ENCODE data around the gene EPHB6. TPM values are rescaled to one million over a fixed set of nuclear protein-coding genes. Genes with fewer than 3 reads are reported as not detected.

The EPHB6 gene
- total RNA-seq = 1 to 10 TPM in 1 of 2 donors, under 1 TPM in 1; 0.64 to 1.8 TPM

- Mint-ChIP-seq H3K9me3 (no peaks in the 10 kb centered on the region), H3K4me1 (ENCODE audit: low read depth in 2 of 2) (peaks cover 5 to 9% of the 10 kb centered on the region in 2 donors), H3K27me3 (peaks cover 7 to 9% of the 10 kb centered on the region in 2 donors), H3K4me3 (peak within 1 kb of the TSS; percentile 94), H3K36me3 (no peaks in the 10 kb centered on the region), H3K27ac (peak within 1 kb of the TSS; percentile 19 to 75)
- ATAC-seq (peak; percentile 84 to 92), DNase-seq (ENCODE audit: low spot score) (peak; percentile 81)
These were observed at the start of gene EPHB6 for GRCh38 chr7:142854372-142855113. Gene EPHB6, plus strand, starts transcription at chr7:142855076. Its CDS starts 8,152 bp downstream, at chr7:142863228.

DNA sequence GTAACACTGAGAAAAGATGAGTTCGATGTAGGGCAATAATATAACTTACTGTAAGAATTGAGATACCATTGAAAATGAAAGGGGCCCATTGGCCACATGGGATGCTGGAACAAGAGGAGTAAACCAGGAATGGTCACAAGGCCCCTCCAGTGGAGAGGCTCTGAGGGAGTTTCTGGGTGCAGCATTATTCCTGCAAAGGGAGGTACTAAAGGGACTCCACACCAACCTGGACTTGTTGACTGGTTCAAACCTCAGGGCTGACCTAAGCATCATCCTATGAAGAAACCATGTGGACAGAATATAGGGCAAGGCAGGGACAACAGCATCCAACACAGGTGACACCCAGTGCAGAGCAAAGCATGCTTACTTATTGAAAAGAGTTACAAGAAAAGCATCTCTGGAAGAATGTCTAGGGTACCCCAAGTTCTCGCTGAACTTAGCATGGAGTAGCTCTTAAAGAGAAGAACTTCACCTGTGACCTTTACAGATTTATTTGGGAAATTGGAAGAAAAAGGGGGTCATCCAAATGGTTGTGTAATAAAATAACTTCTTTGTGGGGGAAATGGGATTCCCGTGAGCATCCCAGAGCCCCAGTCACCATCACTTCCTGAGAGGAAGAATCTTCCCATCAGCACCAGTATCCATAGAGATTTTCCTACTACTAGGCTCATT lies 49.4 kb upstream of the EPHB6 start:
- H3K9me3 Mint-ChIP-seq = peaks cover 10% of the 10 kb centered on the region
- peak overlapping the region; percentile 84 for H3K4me3 Mint-ChIP-seq
- peaks cover 88 to 98% of the 10 kb centered on the region in 2 donors for H3K4me1 Mint-ChIP-seq (ENCODE audit: low read depth in 2 of 2)
- no peak for DNase-seq (ENCODE audit: low spot score)
- H3K36me3 Mint-ChIP-seq = peaks cover 38% of the 10 kb centered on the region
- ATAC-seq = no peak
- no peaks in the 10 kb centered on the region for H3K27me3 Mint-ChIP-seq
- peak overlapping the region; percentile 94 to 97 for H3K27ac Mint-ChIP-seq

GRCh38 chr7:142806022-142806356 lies 48.9 kb upstream of the EPHB6 start:
- Mint-ChIP-seq H3K4me3 (peak overlapping the region; percentile 86), H3K4me1 (ENCODE audit: low read depth in 2 of 2) (peaks cover 87 to 98% of the 10 kb centered on the region in 2 donors), H3K36me3 (peaks cover 35% of the 10 kb centered on the region), H3K27me3 (no peaks in the 10 kb centered on the region), H3K27ac (peak overlapping the region; percentile 94 to 97), H3K9me3 (peaks cover 10% of the 10 kb centered on the region)
- DNase-seq (ENCODE audit: low spot score) (no peak), ATAC-seq (no peak)

DNA sequence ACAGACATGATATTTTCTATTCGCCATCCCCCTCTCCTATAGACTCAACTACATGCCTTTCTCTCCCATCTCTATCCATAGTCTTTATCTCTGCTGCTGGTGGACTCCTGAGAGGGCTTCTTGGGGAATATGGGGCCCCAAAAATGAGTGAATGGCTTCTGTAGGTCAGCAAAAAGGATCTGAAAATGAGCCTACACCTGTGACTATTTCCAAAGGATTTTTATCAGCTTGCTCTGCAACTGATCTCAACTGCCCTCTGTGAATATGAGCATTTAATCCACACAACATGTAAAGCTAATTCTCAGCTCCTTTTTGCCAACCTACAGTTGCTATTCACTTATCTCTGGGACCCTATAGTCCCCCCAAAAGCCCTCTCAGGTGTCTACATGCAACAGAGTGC lies 47.9 kb upstream of the EPHB6 start:
- DNase-seq (ENCODE audit: low spot score) (no peak), ATAC-seq (no peak)
- Mint-ChIP-seq H3K4me1 (ENCODE audit: low read depth in 2 of 2) (peaks cover 86 to 95% of the 10 kb centered on the region in 2 donors), H3K9me3 (peaks cover 10% of the 10 kb centered on the region), H3K36me3 (peaks cover 30% of the 10 kb centered on the region), H3K4me3 (peak overlapping the region; percentile 86), H3K27me3 (no peaks in the 10 kb centered on the region), H3K27ac (peak overlapping the region; percentile 94 to 97)

DNA sequence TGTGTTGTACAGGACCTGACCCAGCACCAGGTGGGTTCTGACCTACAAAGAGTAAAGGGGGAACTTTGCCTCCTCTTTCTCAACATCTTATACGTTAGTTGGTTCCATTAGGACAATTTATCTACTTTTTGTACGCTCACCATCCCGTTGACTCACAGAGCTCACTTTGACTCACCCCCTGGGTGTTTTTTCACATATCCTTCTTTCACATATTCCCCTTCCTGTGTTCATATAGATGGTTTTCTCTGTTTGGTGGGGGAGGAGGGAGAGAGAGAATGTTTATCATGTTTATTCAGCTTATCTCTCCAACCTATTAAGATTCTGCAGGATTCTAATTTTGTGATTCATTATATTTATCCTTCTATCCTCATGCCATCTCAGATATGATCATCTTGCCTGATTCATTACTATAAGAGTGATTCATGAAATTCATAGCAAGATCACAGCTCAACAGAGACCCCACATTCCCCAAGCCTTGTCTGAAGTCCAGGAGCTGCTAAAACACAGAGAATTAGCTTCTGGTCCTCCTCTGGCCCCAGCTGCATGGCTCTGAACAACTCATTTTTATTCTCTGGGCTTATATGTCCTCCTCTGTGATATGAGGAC lies 46.9 kb upstream of the EPHB6 start:
- Mint-ChIP-seq H3K4me1 (ENCODE audit: low read depth in 2 of 2) (peaks cover 77 to 84% of the 10 kb centered on the region in 2 donors), H3K27ac (peak overlapping the region; percentile 94 to 97), H3K9me3 (peaks cover 7% of the 10 kb centered on the region), H3K36me3 (peaks cover 20% of the 10 kb centered on the region), H3K4me3 (peak overlapping the region; percentile 86), H3K27me3 (no peaks in the 10 kb centered on the region)
- DNase-seq (ENCODE audit: low spot score) (peak; percentile 70), ATAC-seq (peak; percentile 34 to 57)

DNA sequence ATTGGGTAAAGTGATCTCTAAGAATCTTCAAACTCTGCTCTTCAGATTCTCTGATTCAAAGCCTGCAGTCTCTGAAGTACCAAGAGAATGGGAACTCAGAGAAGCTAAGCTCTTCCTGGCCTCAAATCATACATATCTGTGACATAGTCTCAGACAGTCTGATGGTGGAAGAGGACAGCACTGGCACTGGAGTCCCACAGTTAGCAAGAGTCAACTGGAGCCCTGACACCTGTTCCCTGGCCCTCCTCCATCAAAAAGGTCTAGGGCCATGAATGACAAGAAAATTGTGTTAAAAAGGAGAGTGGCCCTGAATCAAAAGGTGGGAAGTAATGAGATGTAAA lies 46.4 kb upstream of the EPHB6 start:
- Mint-ChIP-seq H3K36me3 (peaks cover 15% of the 10 kb centered on the region), H3K9me3 (peaks cover 4% of the 10 kb centered on the region), H3K4me3 (peak overlapping the region; percentile 86), H3K27me3 (no peaks in the 10 kb centered on the region), H3K4me1 (ENCODE audit: low read depth in 2 of 2) (peaks cover 73 to 80% of the 10 kb centered on the region in 2 donors), H3K27ac (peak overlapping the region; percentile 94 to 97)
- DNase-seq (ENCODE audit: low spot score) = no peak
- ATAC-seq = peak; percentile 45 to 52

GRCh38 chr7:142808802-142809583 lies 45.9 kb upstream of the EPHB6 start:
- H3K4me1 Mint-ChIP-seq (ENCODE audit: low read depth in 2 of 2) = peaks cover 70 to 75% of the 10 kb centered on the region in 2 donors
- H3K4me3 Mint-ChIP-seq = peak overlapping the region; percentile 86
- peak overlapping the region; percentile 94 to 97 for H3K27ac Mint-ChIP-seq
- peaks cover 4% of the 10 kb centered on the region for H3K9me3 Mint-ChIP-seq
- no peaks in the 10 kb centered on the region for H3K27me3 Mint-ChIP-seq
- ATAC-seq = peak; percentile 90 to 92
- DNase-seq (ENCODE audit: low spot score) = peak; percentile 95
- H3K36me3 Mint-ChIP-seq = peaks cover 13% of the 10 kb centered on the region

GRCh38 chr7:142809671-142810070 lies 45.2 kb upstream of the EPHB6 start:
- Mint-ChIP-seq H3K9me3 (peaks cover 4% of the 10 kb centered on the region), H3K36me3 (peaks cover 6% of the 10 kb centered on the region), H3K4me1 (ENCODE audit: low read depth in 2 of 2) (peaks cover 63 to 68% of the 10 kb centered on the region in 2 donors), H3K27me3 (no peaks in the 10 kb centered on the region), H3K4me3 (peak overlapping the region; percentile 86), H3K27ac (peak overlapping the region; percentile 94 to 97)
- DNase-seq (ENCODE audit: low spot score) = no peak
- ATAC-seq = no peak

GRCh38 chr7:142811154-142811737 lies 43.6 kb upstream of the EPHB6 start:
- ATAC-seq (no peak), DNase-seq (ENCODE audit: low spot score) (no peak)
- Mint-ChIP-seq H3K27ac (peak overlapping the region; percentile 94 to 97), H3K36me3 (no peaks in the 10 kb centered on the region), H3K9me3 (peaks cover 4% of the 10 kb centered on the region), H3K4me3 (peak overlapping the region; percentile 86), H3K27me3 (peaks cover 3 to 5% of the 10 kb centered on the region in 2 donors), H3K4me1 (ENCODE audit: low read depth in 2 of 2) (peaks cover 47 to 52% of the 10 kb centered on the region in 2 donors)

- peaks cover 5 to 6% of the 10 kb centered on the region in 2 donors for H3K27me3 Mint-ChIP-seq
- no peak overlapping the region for H3K4me3 Mint-ChIP-seq
- ATAC-seq (no peak), DNase-seq (ENCODE audit: low spot score) (no peak)
- peak overlapping the region in 1 of 2 donors; percentile 94 for H3K27ac Mint-ChIP-seq
- H3K36me3 Mint-ChIP-seq = no peaks in the 10 kb centered on the region
- H3K9me3 Mint-ChIP-seq = no peaks in the 10 kb centered on the region
- peaks cover 35 to 39% of the 10 kb centered on the region in 2 donors for H3K4me1 Mint-ChIP-seq (ENCODE audit: low read depth in 2 of 2)
These were observed 42.2 kb upstream of the EPHB6 start for GRCh38 chr7:142812437-142813215.

GRCh38 chr7:142813226-142813625 lies 41.6 kb upstream of the EPHB6 start:
- no peaks in the 10 kb centered on the region for H3K9me3 Mint-ChIP-seq
- no peak for DNase-seq (ENCODE audit: low spot score)
- no peak overlapping the region for H3K4me3 Mint-ChIP-seq
- peaks cover 6 to 7% of the 10 kb centered on the region in 2 donors for H3K27me3 Mint-ChIP-seq
- peak overlapping the region in 1 of 2 donors; percentile 94 for H3K27ac Mint-ChIP-seq
- no peaks in the 10 kb centered on the region for H3K36me3 Mint-ChIP-seq
- H3K4me1 Mint-ChIP-seq (ENCODE audit: low read depth in 2 of 2) = peaks cover 29 to 33% of the 10 kb centered on the region in 2 donors
- ATAC-seq = no peak

DNA sequence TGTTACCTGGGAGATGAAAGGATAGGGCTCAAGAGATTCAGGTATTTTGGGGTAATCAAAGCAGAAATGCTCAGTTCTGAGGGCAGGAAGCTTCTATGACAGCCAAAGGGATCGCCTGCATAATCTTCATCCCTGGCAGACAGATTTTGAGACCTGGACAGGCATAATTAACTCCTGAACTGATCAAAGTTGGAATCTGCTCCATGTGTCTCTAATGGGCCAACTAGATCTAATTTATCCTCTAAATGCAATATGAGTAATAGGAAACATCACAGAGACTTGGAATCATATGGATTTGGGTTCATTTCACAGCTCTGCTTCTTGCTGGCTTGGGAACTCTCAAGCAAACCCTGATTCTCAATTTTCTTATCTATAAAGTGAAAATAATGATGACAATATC lies 41.2 kb upstream of the EPHB6 start:
- Mint-ChIP-seq H3K4me1 (ENCODE audit: low read depth in 2 of 2) (peaks cover 24 to 28% of the 10 kb centered on the region in 2 donors), H3K36me3 (no peaks in the 10 kb centered on the region), H3K9me3 (no peaks in the 10 kb centered on the region), H3K27ac (peak overlapping the region in 1 of 2 donors; percentile 94), H3K4me3 (no peak overlapping the region), H3K27me3 (peaks cover 8 to 10% of the 10 kb centered on the region in 2 donors)
- ATAC-seq = no peak
- no peak for DNase-seq (ENCODE audit: low spot score)

Measured in natural killer cell treated with Interleukin-12 subunit alpha and Interleukin-12 subunit beta and Interleukin-15 and Interleukin-18, amount 100 ng/mL, for 72 hours (primary cell).